ENCODE data around the gene TPD52L1. TPM values are rescaled to one million over a fixed set of nuclear protein-coding genes. Genes with fewer than 3 reads are reported as not detected.

The TPD52L1 gene
- total and polyA plus RNA-seq, 4 donors = 16.5 to 55.1 (median 22.4) TPM

GRCh38 chr6:125167579-125167978 is 14.0 kb downstream of the TPD52L1 start:
- Histone ChIP-seq H3K4me3 (ENCODE audit: low read depth, low read length) (no peak overlapping the region), H3K36me3 (ENCODE audit: control insufficient read depth, insufficient read depth, low read length) (no peaks in the 10 kb centered on the region), H3K27me3 (ENCODE audit: control insufficient read depth, insufficient read depth, low read length) (no peaks in the 10 kb centered on the region), H3K4me1 (ENCODE audit: control insufficient read depth, insufficient read depth, low read length) (no peaks in the 10 kb centered on the region), H3K27ac (ENCODE audit: low read depth, low read length) (no peak overlapping the region), H3K9me3 (ENCODE audit: control insufficient read depth, insufficient read depth, low read length) (no peaks in the 10 kb centered on the region)
- 86% methylated on average over 1 of the region's 2 CpGs for WGBS (ENCODE audit: insufficient coverage)
- DNase-seq (ENCODE audit: low read depth in 4 of 6, low spot score in 6 of 6) = no peak

GRCh38 chr6:125169058-125169457 is 15.5 kb downstream of the TPD52L1 start:
- H3K4me1 ChIP-seq (ENCODE audit: control insufficient read depth, insufficient read depth, low read length) = no peaks in the 10 kb centered on the region
- H3K36me3 ChIP-seq (ENCODE audit: control insufficient read depth, insufficient read depth, low read length) = no peaks in the 10 kb centered on the region
- H3K27me3 ChIP-seq (ENCODE audit: control insufficient read depth, insufficient read depth, low read length) = no peaks in the 10 kb centered on the region
- no peak overlapping the region for H3K4me3 ChIP-seq (ENCODE audit: low read depth, low read length)
- no peak overlapping the region for H3K27ac ChIP-seq (ENCODE audit: low read depth, low read length)
- no peak for DNase-seq (ENCODE audit: low read depth in 4 of 6, low spot score in 6 of 6)
- H3K9me3 ChIP-seq (ENCODE audit: control insufficient read depth, insufficient read depth, low read length) = no peaks in the 10 kb centered on the region
- WGBS (ENCODE audit: insufficient coverage) = 89% methylated on average over 3 of the region's 3 CpGs

GRCh38 chr6:125169522-125169921 is 15.9 kb downstream of the TPD52L1 start:
- Histone ChIP-seq H3K9me3 (ENCODE audit: control insufficient read depth, insufficient read depth, low read length) (no peaks in the 10 kb centered on the region), H3K36me3 (ENCODE audit: control insufficient read depth, insufficient read depth, low read length) (no peaks in the 10 kb centered on the region), H3K4me3 (ENCODE audit: low read depth, low read length) (no peak overlapping the region), H3K4me1 (ENCODE audit: control insufficient read depth, insufficient read depth, low read length) (no peaks in the 10 kb centered on the region), H3K27me3 (ENCODE audit: control insufficient read depth, insufficient read depth, low read length) (no peaks in the 10 kb centered on the region), H3K27ac (ENCODE audit: low read depth, low read length) (no peak overlapping the region)
- 87% methylated on average over 3 of the region's 3 CpGs for WGBS (ENCODE audit: insufficient coverage)
- no peak for DNase-seq (ENCODE audit: low read depth in 4 of 6, low spot score in 6 of 6)

- no peaks in the 10 kb centered on the region for H3K27me3 ChIP-seq (ENCODE audit: control insufficient read depth, insufficient read depth, low read length)
- no peaks in the 10 kb centered on the region for H3K4me1 ChIP-seq (ENCODE audit: control insufficient read depth, insufficient read depth, low read length)
- H3K36me3 ChIP-seq (ENCODE audit: control insufficient read depth, insufficient read depth, low read length) = no peaks in the 10 kb centered on the region
- no peak for DNase-seq (ENCODE audit: low read depth in 4 of 6, low spot score in 6 of 6)
- H3K9me3 ChIP-seq (ENCODE audit: control insufficient read depth, insufficient read depth, low read length) = no peaks in the 10 kb centered on the region
- H3K27ac ChIP-seq (ENCODE audit: low read depth, low read length) = no peak overlapping the region
- H3K4me3 ChIP-seq (ENCODE audit: low read depth, low read length) = no peak overlapping the region
- WGBS (ENCODE audit: insufficient coverage) = no CpG with 5 or more reads among the region's 1 CpG
Measured at GRCh38 chr6:125170376-125170775, 16.8 kb downstream of the TPD52L1 start.

GRCh38 chr6:125173341-125174095 is 19.9 kb downstream of the TPD52L1 start:
- H3K27me3 ChIP-seq (ENCODE audit: control insufficient read depth, insufficient read depth, low read length) = no peaks in the 10 kb centered on the region
- H3K4me3 ChIP-seq (ENCODE audit: low read depth, low read length) = no peak overlapping the region
- H3K9me3 ChIP-seq (ENCODE audit: control insufficient read depth, insufficient read depth, low read length) = no peaks in the 10 kb centered on the region
- no CpG with 5 or more reads among the region's 6 CpGs for WGBS (ENCODE audit: insufficient coverage)
- H3K4me1 ChIP-seq (ENCODE audit: control insufficient read depth, insufficient read depth, low read length) = no peaks in the 10 kb centered on the region
- no peaks in the 10 kb centered on the region for H3K36me3 ChIP-seq (ENCODE audit: control insufficient read depth, insufficient read depth, low read length)
- DNase-seq (ENCODE audit: low read depth in 4 of 6, low spot score in 6 of 6) = no peak
- H3K27ac ChIP-seq (ENCODE audit: low read depth, low read length) = no peak overlapping the region

GRCh38 chr6:125174626-125175025 is 21.1 kb downstream of the TPD52L1 start:
- no peak overlapping the region for H3K4me3 ChIP-seq (ENCODE audit: low read depth, low read length)
- no peak overlapping the region for H3K27ac ChIP-seq (ENCODE audit: low read depth, low read length)
- H3K9me3 ChIP-seq (ENCODE audit: control insufficient read depth, insufficient read depth, low read length) = no peaks in the 10 kb centered on the region
- no peaks in the 10 kb centered on the region for H3K4me1 ChIP-seq (ENCODE audit: control insufficient read depth, insufficient read depth, low read length)
- WGBS (ENCODE audit: insufficient coverage) = 90% methylated on average over 1 of the region's 1 CpG
- H3K36me3 ChIP-seq (ENCODE audit: control insufficient read depth, insufficient read depth, low read length) = no peaks in the 10 kb centered on the region
- DNase-seq (ENCODE audit: low read depth in 4 of 6, low spot score in 6 of 6) = no peak
- no peaks in the 10 kb centered on the region for H3K27me3 ChIP-seq (ENCODE audit: control insufficient read depth, insufficient read depth, low read length)

- H3K27ac ChIP-seq (ENCODE audit: low read depth, low read length) = no peak overlapping the region
- H3K36me3 ChIP-seq (ENCODE audit: control insufficient read depth, insufficient read depth, low read length) = no peaks in the 10 kb centered on the region
- H3K27me3 ChIP-seq (ENCODE audit: control insufficient read depth, insufficient read depth, low read length) = no peaks in the 10 kb centered on the region
- no CpG with 5 or more reads among the region's 1 CpG for WGBS (ENCODE audit: insufficient coverage)
- H3K9me3 ChIP-seq (ENCODE audit: control insufficient read depth, insufficient read depth, low read length) = no peaks in the 10 kb centered on the region
- H3K4me1 ChIP-seq (ENCODE audit: control insufficient read depth, insufficient read depth, low read length) = no peaks in the 10 kb centered on the region
- no peak overlapping the region for H3K4me3 ChIP-seq (ENCODE audit: low read depth, low read length)
- no peak for DNase-seq (ENCODE audit: low read depth in 4 of 6, low spot score in 6 of 6)
Measured at GRCh38 chr6:125175466-125176048, 22.0 kb downstream of the TPD52L1 start.

- H3K36me3 ChIP-seq (ENCODE audit: control insufficient read depth, insufficient read depth, low read length) = no peaks in the 10 kb centered on the region
- H3K4me3 ChIP-seq (ENCODE audit: low read depth, low read length) = no peak overlapping the region
- no peak overlapping the region for H3K27ac ChIP-seq (ENCODE audit: low read depth, low read length)
- H3K4me1 ChIP-seq (ENCODE audit: control insufficient read depth, insufficient read depth, low read length) = no peaks in the 10 kb centered on the region
- no peaks in the 10 kb centered on the region for H3K9me3 ChIP-seq (ENCODE audit: control insufficient read depth, insufficient read depth, low read length)
- H3K27me3 ChIP-seq (ENCODE audit: control insufficient read depth, insufficient read depth, low read length) = no peaks in the 10 kb centered on the region
- no peak for DNase-seq (ENCODE audit: low read depth in 4 of 6, low spot score in 6 of 6)
- 100% methylated on average over 3 of the region's 6 CpGs for WGBS (ENCODE audit: insufficient coverage)
Measured at GRCh38 chr6:125182237-125183008, 28.9 kb downstream of the TPD52L1 start.

GRCh38 chr6:125183391-125183790 is 29.8 kb downstream of the TPD52L1 start:
- H3K27ac ChIP-seq (ENCODE audit: low read depth, low read length) = no peak overlapping the region
- 100% methylated on average over 1 of the region's 6 CpGs for WGBS (ENCODE audit: insufficient coverage)
- no peaks in the 10 kb centered on the region for H3K9me3 ChIP-seq (ENCODE audit: control insufficient read depth, insufficient read depth, low read length)
- H3K27me3 ChIP-seq (ENCODE audit: control insufficient read depth, insufficient read depth, low read length) = no peaks in the 10 kb centered on the region
- no peaks in the 10 kb centered on the region for H3K4me1 ChIP-seq (ENCODE audit: control insufficient read depth, insufficient read depth, low read length)
- no peaks in the 10 kb centered on the region for H3K36me3 ChIP-seq (ENCODE audit: control insufficient read depth, insufficient read depth, low read length)
- DNase-seq (ENCODE audit: low read depth in 4 of 6, low spot score in 6 of 6) = no peak
- no peak overlapping the region for H3K4me3 ChIP-seq (ENCODE audit: low read depth, low read length)

Data from spinal cord (tissue), 10 donors.